COLO668 (cell line): ENCODE results near the gene GPC6.

Source experiments
- DNase-seq: peaks from one replicate; lab custom pipeline; 2025; ENCODE audit not compliant: unreplicated experiment; lab: John Stamatoyannopoulos, UW

Gene GPC6

GRCh38 chr13:94417294-94417693, 1190.7 kb downstream of the GPC6 start:
- DNase-seq: no peak

GRCh38 chr13:94419304-94419924, 1192.8 kb downstream of the GPC6 start:
- DNase-seq: no peak

GRCh38 chr13:94419925-94420305, 1193.3 kb downstream of the GPC6 start:
- no peak for DNase-seq

GRCh38 chr13:94427313-94427953, 1200.8 kb downstream of the GPC6 start:
- no peak for DNase-seq

GRCh38 chr13:94431574-94431973, 1205.0 kb downstream of the GPC6 start:
- no peak for DNase-seq

- DNase-seq: no peak
Observed at GRCh38 chr13:94431987-94432386, 1205.4 kb downstream of the GPC6 start.

GRCh38 chr13:94433055-94433961, 1206.7 kb downstream of the GPC6 start:
- DNase-seq: no peak

- no peak for DNase-seq
Observed at GRCh38 chr13:94435604-94436226, 1209.1 kb downstream of the GPC6 start.

GRCh38 chr13:94444826-94445225, 1218.2 kb downstream of the GPC6 start:
- DNase-seq: no peak

GRCh38 chr13:94454334-94454733, 1227.7 kb downstream of the GPC6 start:
- no peak for DNase-seq

GRCh38 chr13:94454906-94455305, 1228.3 kb downstream of the GPC6 start:
- DNase-seq: no peak

GRCh38 chr13:94455414-94455813, 1228.8 kb downstream of the GPC6 start:
- no peak for DNase-seq
